Activated T-cell treated with anti-CD3 and anti-CD28 coated beads, Interleukin-2, amount 50 U/mL, for 48 hours (primary cell): ENCODE data around the gene CFAP52.
A peak's percentile ranks its signal among the peaks of the same experiment; 100 is the strongest.
"Not testable (repeated sequence)": the region's sequence is repeated elsewhere in the genome, so short reads cannot be mapped to it uniquely, and the experiment has no call there.

ENCODE experiments used
- DNase-seq, 2 experiments: peaks; one replicate each; pipeline ENCODE4 v3.0.0-alpha.2; 2020

The CFAP52 gene

DNA sequence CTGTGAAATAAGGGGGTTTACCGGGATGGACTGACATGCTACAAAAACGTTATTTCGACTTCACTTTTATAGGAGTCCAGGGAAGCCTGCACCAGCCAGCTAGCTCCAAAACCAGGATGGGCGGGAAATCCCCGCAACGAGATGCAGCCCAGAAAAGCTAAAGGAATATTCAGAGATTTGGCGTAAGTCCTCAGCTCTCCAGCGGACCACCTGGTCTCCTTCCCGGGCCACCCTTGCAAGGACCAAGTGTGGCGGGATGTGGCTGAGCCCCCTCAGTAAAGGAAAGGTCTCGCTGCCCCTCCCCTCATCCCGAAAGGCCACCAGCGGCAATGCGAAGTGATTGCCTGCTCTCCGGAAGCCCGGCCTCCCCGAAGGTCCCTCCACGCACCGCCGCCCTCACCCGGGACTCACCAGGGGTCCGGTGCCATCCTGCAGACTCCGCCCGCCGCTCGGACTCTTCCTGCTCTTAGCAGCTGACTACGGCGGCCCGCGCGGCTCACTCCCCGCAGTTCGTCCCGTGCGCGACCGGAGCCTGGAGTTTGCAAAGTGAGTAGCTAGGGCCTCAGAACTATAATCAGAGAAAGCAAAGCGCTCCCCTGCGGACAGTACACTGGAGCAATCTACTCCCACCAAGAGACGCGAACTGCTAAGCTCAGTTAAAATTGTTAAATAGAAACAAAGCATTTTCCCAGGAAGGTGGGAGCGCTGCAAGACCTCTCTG lies 901 bp upstream of the CFAP52 start, which contains the start of gene STX8:
STX8 (minus strand) TSS at position 440 of the 721 bp plus-strand sequence; CDS start at position 428, 12 bp downstream.
- DNase-seq, result peak; percentile 91

- DNase-seq, result no peak
These were observed 899 bp downstream of the CFAP52 start for GRCh38 chr17:9577373-9577709.

GRCh38 chr17:9587969-9588656 lies 11.7 kb downstream of the CFAP52 start:
- no peak for DNase-seq

- DNase-seq, result no peak
These were observed 17.6 kb downstream of the CFAP52 start for GRCh38 chr17:9594065-9594464.

DNA sequence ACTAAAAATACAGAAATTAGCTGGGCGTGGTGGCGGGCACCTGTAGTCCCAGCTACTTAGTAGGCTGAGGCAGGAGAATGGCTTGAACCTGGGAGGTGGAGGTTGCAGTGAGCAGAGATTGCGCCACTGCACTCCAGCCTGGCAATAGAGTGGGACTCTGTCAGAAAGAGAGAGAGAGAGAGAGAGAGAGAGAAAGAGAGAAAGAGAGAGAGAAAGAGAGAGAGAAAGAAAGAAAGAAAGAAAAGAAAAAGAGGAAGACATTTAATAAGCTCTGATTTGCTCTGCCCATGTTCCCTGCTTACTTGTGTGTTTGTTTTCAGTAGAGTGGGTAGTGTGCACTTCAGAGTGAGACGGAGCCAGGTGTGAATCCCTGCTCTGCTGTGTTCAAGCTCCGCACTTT lies 21.2 kb downstream of the CFAP52 start:
- DNase-seq, result not testable (repeated sequence)

GRCh38 chr17:9598661-9599060 lies 22.2 kb downstream of the CFAP52 start:
- no peak for DNase-seq

- not testable (repeated sequence) for DNase-seq
These were observed 28.1 kb downstream of the CFAP52 start for GRCh38 chr17:9604583-9604982.

- DNase-seq, result no peak
These were observed 30.0 kb downstream of the CFAP52 start for GRCh38 chr17:9606453-9606852.

DNA sequence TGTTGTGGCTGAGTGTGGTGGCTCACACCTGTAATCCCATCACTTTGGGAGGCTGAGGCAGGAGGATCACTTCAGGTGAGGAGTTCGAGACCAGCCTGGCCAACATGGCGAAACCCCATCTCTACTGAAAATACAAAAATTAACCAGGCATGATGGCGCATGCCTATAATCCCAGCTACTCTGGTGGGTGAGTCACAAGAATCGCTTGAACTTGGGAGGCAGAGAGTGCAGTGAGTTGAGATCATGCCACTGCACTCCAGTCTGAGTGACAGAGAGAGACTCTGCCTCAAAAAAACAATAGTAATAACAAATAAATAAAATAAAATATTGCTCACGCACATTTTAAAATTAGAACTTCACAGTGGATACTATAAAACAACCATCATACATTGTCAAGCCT lies 30.6 kb downstream of the CFAP52 start:
- DNase-seq, result not testable (repeated sequence)

GRCh38 chr17:9611557-9611956 lies 35.1 kb downstream of the CFAP52 start:
- no peak for DNase-seq

DNA sequence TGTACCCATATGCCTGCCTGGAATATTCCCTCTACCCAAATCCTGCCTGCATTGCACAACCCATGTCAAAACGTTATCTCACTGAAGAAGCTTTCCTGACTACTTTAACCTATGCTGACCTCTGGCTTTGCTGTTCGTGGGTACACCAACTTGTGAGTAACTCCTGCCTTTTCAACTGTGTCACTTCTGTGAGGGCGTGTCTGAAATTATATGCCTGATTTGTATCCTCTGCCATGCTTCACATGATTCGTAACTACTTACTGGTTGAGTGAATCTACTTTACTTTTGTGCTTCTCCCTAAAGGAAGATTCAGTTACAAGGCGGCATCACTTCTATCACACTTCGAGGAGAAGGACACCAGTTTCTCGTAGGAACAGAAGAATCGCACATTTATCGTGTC lies 35.6 kb downstream of the CFAP52 start:
- DNase-seq, result no peak

DNA sequence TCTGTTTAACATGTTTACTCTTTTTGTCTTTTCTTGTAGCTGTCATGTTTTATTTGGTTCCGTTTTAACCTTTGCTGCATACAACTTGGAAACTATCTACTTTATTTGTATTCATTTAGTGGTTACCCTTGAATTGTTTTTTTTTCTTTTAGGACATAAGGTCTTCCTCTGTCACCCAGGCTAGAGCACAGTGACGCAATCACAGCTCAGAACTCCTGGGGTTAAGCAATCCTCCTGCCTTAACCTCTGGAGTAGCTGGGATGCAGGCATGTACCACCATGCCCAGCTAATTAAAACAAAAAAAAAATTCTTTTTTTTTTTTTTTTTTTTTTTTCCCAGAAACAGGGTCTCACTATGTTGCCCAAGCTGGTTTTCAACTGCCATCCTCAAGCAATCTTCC lies 39.0 kb downstream of the CFAP52 start:
- DNase-seq, result no peak

DNA sequence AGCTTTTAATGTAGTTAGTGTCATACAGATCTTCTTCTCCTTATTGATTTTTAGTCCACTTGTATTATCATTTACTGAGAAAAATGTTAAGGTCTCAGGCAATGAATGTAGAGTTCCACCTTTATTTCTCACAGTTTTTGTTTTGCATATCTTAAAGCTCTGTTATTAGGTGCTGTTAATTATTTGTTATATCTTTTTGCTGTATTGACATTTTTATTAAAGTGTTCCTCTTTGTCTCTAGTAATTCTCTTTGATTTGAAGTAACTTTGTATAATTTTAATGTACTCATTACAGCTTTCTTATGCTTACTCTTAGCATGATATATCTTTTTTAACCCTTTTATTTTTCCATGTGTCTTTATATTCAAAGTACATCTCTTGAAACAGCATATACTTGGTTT lies 46.5 kb downstream of the CFAP52 start:
- no peak for DNase-seq

GRCh38 chr17:9628509-9628908 lies 52.1 kb downstream of the CFAP52 start:
- no peak for DNase-seq

DNA sequence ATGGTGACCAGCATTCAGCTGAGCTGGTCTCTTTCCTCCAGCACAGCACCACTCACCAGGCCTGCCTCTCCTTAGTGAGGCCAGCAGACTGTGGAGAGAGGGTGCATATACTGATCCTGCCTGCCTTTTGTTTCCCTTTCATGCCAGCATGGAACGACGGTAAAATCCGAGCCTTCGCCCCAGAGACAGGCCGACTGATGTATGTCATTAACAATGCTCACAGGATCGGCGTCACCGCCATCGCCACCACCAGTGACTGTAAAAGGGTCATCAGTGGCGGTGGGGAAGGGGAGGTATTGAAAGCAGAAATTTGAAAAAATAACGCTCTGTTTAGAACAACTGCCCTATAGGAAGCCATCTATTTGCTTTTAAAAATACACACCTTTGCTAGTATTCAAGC lies 56.3 kb downstream of the CFAP52 start:
- no peak for DNase-seq

- DNase-seq, result no peak
These were observed 58.9 kb downstream of the CFAP52 start for GRCh38 chr17:9635340-9635739.

DNA sequence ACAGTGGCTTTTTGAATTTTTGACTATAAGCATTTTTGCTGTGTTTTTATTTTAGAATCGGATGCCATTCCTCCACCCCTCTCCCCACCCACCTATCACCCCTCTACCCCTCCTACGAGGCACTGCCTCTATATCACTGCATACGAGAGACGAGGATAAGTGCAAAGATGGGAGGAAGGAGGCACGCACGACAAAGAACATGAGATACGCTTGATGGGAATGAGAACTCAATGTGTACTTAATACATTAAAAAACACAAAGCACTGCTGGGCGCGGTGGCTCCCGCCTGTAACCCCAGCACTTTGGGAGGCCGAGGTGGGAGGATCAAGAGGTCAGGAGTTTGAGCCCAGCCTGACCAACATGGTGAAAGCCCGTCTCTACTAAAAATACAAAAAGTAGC lies 60.1 kb downstream of the CFAP52 start:
- DNase-seq, result no peak

GRCh38 chr17:9640388-9640787 lies 63.9 kb downstream of the CFAP52 start:
- not testable (repeated sequence) for DNase-seq

- no peak for DNase-seq
These were observed 67.2 kb downstream of the CFAP52 start for GRCh38 chr17:9643611-9644010.

DNA sequence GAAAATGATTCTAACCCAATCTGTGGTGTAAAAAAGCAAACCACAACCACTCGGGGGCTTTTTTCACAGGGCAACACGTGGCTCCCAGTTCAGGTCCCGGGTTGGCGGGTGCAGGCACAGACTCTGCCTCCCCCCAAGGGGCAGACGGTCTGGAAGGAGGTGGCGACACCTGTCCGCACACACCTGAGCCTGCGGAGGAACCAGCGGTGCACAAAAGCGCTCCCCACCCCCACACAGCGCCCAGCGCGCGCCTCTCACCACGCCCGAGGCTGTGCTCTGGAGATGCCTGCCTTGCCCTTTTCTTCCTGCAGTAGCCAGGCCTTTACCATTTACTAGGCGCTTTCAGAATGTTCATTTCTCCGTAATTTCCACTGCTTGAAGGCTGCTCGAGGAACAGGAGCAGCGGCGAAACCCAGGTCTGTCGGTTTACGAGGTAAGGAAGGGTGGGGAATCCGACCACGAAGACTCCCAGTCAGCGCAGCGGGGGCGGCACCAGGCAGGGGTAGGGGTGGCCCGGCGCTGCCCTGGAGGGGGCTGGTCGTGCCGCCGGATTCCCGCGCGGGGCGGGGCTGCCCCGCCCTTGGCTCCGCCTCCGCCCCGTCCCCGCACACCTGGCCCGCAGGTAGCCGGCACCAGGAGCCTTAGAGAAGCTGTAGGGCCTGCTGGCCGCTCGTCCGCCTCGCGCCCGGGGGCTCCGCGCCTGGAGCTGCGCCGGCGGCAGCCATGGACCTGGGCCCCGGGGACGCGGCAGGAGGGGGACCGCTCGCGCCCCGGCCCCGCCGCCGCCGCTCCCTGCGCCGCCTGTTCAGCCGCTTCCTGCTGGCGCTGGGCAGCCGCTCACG lies 68.7 kb downstream of the CFAP52 start, which contains the start of gene USP43:
USP43 (plus strand) TSS at position 608 of the 842 bp plus-strand sequence; CDS start at position 724, 116 bp downstream.
- DNase-seq, result peak; percentile 49 to 60

- DNase-seq, result peak; percentile 45 to 58
These were observed 69.6 kb downstream of the CFAP52 start for GRCh38 chr17:9645851-9646545.

DNA sequence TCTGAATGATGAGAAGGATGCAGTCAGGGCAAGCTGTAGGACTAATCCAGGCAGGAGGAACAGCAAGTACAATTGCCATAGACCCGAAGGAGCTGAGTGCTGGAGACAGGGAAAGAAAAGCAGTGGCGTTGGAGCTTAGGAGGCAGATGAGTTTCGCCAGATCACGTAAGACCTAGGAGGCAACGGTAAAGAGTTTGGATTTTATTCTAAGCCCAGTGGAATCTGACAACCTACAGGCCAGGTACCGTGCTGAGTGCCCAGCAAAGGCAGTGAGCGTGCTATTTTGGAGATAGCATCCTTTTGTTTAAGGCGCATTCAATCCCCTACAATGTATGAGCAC lies 70.1 kb downstream of the CFAP52 start:
- DNase-seq, result no peak

GRCh38 chr17:9647014-9647413 lies 70.6 kb downstream of the CFAP52 start:
- DNase-seq, result no peak
